GM21381 (cell line): Measurements from ENCODE around the gene SLC12A1.

ENCODE experiments used
- ATAC-seq: cut with Tn5 transposase; IDR thresholded peaks from one replicate; pipeline ENCODE4 v1.9.1; 2021; ENCODE audit warnings: mild to moderate bottlenecking, moderate library complexity; ENCODE audit not compliant: unreplicated experiment

Gene SLC12A1

GRCh38 chr15:48242015-48242414, 35.9 kb downstream of the SLC12A1 start:
- ATAC-seq: no peak

DNA sequence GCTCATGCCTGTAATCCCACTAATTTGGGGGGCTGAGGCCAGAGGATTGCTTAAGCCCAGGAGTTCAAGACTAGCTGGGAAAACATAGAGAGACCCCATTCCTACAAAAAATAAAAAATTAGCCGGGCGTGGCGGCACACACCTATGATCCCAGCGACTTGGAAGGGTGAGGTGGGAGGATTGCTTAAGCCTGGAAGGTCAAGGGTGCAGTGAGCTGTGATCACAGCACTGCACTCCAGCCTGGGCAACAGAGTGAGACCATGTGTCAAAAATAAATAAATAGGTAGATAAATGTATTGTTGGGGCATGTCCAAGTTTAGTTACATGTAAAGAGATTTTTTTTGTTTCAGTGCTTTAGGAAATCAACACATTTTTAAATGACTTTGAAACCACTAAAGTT, 36.4 kb downstream of the SLC12A1 start:
- ATAC-seq: no peak

DNA sequence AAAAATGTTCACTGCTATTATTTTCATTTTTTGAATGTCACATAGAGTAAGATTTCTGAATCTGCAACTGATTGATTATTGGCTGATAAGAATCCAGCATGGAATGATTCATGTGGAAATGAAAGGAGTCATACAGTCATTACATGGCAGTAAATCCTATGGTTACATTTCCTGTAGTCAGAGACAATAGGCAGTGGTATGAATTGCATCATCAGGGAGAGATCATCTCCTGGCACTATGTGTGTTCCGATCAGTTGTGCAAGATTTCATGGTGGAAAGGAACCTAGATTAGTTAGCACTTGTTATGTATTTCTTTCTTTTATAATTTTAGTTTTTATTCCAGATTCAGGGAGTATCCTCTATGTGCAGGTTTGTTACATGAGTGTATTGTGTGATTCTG, 38.8 kb downstream of the SLC12A1 start:
- ATAC-seq: no peak

GRCh38 chr15:48248414-48248813, 42.3 kb downstream of the SLC12A1 start:
- no peak for ATAC-seq

DNA sequence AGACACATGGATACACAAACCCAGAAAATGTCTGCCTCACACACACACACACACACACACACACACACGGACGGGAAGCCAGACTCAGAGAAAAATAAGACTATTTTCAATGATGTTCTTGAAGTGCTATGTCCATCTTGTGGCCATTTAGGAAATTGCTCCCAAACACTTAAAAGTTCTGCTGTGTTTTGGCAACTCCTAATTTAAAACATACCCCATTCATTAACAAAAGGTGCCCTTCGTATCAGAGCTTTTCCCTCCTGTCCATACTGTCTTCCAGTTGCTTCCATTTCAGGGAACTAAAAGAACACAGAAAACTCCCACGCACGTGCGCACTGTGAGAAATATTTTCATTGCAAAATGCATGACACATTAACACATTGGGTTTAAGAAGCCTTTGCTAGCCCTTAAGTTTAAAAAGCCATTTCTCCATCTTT, 44.6 kb downstream of the SLC12A1 start:
- no peak for ATAC-seq

DNA sequence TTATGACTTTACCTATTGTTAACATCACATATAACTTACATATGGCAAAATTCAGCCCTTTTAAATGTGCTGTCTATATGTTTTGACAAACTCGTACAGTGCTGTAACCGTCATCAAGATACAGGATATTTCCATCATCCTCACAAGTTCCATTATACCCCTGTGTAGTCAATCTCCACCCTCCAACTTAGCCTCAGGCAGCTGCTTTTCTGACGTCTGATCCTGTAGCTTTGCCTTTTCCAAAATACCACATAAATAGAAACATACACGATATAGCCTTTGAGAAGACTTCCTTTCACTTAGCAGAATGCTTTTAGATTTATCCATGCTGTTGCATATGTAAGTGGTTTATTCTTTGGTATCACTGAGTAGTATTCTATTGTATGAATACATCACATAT, 47.1 kb downstream of the SLC12A1 start:
- no peak for ATAC-seq

GRCh38 chr15:48265135-48265534, 59.0 kb downstream of the SLC12A1 start:
- ATAC-seq: no peak

- no peak for ATAC-seq
Observed at GRCh38 chr15:48266024-48266689, 60.1 kb downstream of the SLC12A1 start.

GRCh38 chr15:48267766-48268165, 61.7 kb downstream of the SLC12A1 start:
- ATAC-seq: no peak

DNA sequence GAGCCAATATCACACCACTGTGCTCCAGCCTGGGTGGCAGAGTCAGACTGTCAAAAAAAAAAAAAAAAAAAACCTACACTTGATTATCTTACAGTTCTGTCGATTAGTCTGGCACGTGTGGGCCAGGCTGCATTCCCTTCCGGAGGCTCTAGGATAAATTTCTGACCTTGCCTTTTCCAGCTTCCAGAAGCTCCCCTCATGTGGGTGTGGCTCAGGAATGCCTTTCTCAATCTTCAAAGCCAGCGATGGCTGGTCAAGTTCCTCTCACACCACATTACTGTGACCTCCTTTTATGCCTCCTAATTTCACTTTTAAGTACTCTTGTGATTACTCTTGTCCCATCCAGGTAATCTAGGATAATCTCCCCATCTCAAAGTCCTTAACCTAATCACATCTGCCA, 66.9 kb downstream of the SLC12A1 start:
- ATAC-seq: no peak

- no peak for ATAC-seq
Observed at GRCh38 chr15:48278666-48279065, 72.6 kb downstream of the SLC12A1 start.

DNA sequence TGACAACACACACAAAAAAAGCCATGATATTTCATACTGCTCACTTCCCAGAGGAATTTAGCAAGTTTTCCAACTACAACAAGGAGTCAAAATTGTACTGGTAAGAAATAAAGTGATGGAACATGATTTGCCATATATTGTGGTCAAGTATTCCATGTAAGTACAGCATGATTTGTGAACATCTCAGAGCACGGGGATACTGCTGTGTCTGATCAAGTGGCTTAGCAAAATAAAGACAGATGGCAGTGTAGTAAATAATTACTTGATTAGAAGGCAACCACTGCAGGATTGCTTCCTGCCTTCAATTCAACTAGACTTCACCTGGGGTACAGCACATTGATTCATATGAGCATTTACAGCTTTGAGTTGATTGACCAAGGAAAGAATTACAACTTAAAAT, 73.5 kb downstream of the SLC12A1 start:
- ATAC-seq: no peak

DNA sequence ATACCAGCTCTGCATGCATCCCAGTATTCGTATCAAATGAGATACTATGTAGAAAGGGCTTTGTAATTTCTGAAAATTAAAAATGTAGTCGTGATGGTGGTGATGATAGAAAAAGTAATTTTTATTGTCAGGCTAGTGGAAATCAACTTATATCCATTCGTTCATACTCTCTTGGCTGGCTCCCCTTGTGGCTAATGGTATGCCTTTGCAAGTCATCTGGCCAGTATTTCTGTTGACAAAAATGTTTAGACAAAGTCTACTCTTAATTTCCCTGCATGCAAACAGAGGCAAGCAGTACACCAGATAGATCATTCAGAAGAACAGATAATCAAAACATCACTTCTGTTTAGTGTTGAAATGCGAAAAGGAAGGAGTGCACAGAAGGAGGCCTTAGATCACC, 75.6 kb downstream of the SLC12A1 start:
- ATAC-seq: no peak

DNA sequence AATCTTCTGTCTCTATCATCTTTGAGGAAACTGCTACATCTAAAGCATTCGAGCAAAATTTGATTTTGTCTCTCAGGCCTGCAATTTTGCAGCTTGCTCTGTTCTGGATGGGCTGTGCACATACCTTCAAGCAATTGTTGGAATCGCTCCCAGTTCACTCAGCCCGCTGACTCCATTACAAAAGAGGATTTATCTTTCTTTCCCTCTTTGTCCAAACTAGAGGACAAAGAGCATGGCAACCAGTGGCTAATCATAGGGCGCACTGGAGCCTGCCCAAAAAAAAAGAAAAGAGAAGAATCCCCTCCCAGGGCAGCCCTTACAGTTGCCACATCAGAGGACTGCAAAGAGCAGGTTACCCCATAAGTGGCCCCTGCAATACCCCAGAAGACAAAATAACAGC, 76.1 kb downstream of the SLC12A1 start:
- no peak for ATAC-seq

- no peak for ATAC-seq
Observed at GRCh38 chr15:48283396-48284145, 77.5 kb downstream of the SLC12A1 start.

GRCh38 chr15:48285329-48286214, 79.5 kb downstream of the SLC12A1 start:
- ATAC-seq: no peak

DNA sequence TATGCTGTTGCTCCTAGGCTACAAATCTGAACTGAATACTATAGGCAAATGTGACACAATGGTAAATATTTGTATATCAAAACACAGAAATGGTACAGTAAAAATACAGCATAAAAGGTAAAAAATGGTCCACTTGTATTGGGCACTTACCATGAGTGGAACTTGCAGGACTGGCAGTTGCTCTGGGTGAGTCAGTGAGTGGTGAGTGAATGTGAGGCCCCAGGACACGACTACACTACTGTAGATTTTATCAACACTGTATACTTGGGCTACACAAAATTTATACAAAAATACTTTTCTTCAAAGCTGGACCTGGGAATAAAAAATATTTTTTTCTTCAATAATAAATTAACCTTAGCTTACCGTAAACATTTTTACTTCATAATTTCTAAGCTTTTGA, 83.5 kb downstream of the SLC12A1 start:
- ATAC-seq: no peak

GRCh38 chr15:48292458-48292857, 86.4 kb downstream of the SLC12A1 start:
- no peak for ATAC-seq

DNA sequence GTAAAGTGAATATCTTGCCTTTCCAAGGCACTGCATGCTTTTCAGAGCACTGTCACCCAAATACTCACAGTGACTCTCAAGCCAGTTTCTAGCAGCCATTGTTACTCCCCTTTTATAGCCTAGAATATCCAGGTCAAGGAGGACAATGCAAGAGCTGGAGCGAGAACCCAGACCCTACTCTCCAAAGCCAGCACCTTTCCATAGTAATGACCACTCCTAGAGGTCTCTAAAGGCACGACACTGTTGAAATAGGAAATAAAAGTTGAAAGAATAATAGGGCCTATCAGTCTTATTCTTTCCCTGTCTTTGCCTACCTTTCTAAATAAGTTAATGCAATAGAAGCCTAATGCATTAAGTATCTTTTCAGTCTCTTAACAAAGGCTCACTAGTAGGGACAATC, 91.6 kb downstream of the SLC12A1 start:
- no peak for ATAC-seq

DNA sequence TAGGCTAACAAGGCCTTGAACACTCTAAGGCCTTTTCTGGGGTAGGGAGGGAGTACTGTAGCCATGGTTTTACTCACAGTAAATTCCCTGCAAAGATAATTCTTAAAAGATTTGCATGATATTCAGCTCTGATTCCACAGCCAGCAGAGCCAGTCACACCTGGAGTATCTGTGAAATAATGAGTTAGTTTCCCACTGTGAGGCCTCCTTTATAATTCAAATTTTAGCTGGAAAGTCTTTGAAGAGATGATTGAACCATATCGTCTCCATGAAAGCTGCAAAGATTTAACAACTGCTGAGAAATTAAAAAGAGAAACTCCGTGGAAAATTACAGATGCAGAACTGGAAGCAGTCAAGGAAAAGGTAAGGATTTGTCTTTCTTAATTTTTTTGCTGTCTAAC, 92.8 kb downstream of the SLC12A1 start:
- ATAC-seq: no peak

DNA sequence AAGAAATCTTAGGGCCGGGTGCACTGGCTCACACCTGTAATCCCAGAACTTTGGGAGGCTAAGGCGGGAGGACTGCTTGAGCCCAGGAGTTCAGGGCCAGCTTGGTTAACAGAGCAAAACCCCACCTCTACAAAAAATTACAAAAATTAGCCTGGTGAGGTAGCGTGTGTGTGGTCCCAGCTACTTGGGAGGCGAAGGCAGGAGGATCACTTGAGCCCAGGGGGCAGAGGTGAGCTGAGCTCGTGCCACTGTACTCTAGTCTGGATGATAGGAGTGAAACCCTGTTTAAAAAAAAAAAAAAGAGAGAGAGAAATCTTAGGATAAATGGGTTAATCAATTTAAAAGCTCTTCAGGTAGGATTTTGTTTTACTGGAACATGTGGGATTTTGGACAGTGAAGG, 93.9 kb downstream of the SLC12A1 start:
- ATAC-seq: no peak

- no peak for ATAC-seq
Observed at GRCh38 chr15:48304398-48304797, 98.3 kb downstream of the SLC12A1 start.
